ENCODE measurements around the gene ZNF337. TPM values are rescaled to one million over a fixed set of nuclear protein-coding genes. Genes with fewer than 3 reads are reported as not detected.

The ZNF337 gene
- total and polyA plus RNA-seq, 2 of the 13 experiments (the other 11 are each of a cell fraction or from before 2014, with no cell fraction given) = 17.0 to 19.6 TPM

DNA sequence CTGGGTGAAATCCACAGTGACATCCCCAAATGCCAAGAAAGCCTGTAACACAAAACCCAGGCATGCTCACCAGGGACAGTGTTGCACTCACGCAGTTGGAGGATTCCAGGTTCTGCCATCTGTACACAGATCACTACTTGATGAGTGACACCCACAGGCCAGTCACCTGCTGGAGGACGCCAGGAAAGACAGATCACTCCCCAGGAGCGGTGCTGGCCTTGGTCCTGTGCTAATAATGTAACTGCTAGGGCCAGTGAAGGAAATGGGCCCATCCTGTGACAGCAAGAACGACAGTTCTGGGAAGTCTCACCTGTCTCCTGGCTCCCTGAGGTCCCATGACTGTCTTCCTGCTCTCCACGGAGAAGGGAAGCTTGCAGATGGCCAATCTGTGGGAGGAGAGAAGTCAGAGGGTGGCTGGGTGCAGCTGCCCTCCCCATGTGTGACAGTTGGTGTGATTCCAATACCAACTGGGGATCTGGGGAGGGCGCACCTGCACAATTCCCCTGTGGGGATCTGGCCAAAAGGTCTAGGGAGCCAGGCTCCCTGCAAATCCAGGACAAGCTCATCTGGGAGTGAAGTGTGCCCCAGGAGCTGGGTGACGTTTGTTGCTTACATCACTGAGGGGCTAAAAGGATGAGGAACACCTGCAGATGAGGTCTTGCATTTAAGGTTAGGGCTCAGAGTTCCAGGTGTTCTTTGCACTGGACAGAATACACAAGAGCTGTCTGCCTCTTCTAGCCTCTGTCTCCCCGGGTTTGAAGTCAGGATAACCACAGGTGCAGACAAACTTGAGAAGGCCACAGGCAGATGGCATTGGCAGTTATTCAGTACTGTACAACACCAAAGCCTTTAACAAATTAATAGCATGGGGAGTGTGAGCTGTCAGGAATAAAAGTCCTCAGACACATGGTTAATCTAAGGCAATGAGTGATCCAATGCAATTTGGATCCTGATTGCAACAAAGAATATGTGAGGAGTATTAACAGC is 10.3 kb downstream of the ZNF337 start:
- FAIRE-seq (no peak), ATAC-seq (peak; percentile 80), DNase-seq (ENCODE audit: low spot score) (no peak)
- H3K4me1 ChIP-seq (ENCODE audit: insufficient read depth, low read length) = no peaks in the 10 kb centered on the region
- no peak overlapping the region for H3K4me3 ChIP-seq (replicated peaks in 1 of 3; ENCODE audit: insufficient read depth in 1 of 3, low read depth in 2 of 3, low read length in 3 of 3)
- H3K9ac ChIP-seq (ENCODE audit: insufficient read depth, low read depth, low read length) = no peak overlapping the region
- POLR2A ChIA-PET = interaction anchor here (2.0 kb wide), 1 partner anchor 10 kb away, joined by 5 read pairs; the partner anchor contains the start of gene ZNF337
- in situ Hi-C loops (cut with HindIII; ENCODE audit: extremely low pct_ligation_motif_present, low pct_unique_long_range_greater_than_20kb) = no loop called here
- H3K4me2 ChIP-seq (ENCODE audit: low read depth, low read length) = no peak overlapping the region
- H3K79me2 ChIP-seq (ENCODE audit: insufficient read depth, low read length) = no peaks in the 10 kb centered on the region
- H3K36me3 ChIP-seq (replicated peaks in 1 of 2; ENCODE audit: control insufficient read depth in 1 of 2, insufficient read depth in 2 of 2, low read length in 2 of 2) = peaks cover 2 to 7% of the 10 kb centered on the region in 2 experiments; a peak in 2 of 5 replicates
- WGBS (ENCODE audit: low lambda C conversion rate) = 92% methylated on average over 8 of the region's 8 CpGs
- no peak overlapping the region for H3K27ac ChIP-seq (ENCODE audit: extremely low read length, insufficient read depth, low read length)
- H3K27me3 ChIP-seq (ENCODE audit: control insufficient read depth in 1 of 2, insufficient read depth in 2 of 2, low read length in 2 of 2) = no peaks in the 10 kb centered on the region
- no peak overlapping the region for H2AFZ ChIP-seq (ENCODE audit: low read length)
- H3K9me3 ChIP-seq (ENCODE audit: low read length) = no peaks in the 10 kb centered on the region
- CTCF ChIA-PET (ENCODE audit: low intra/inter-chr PET ratio, low total read pairs) = no interaction called here
- intact Hi-C loops (cut with micrococcal nuclease; ENCODE audit: unreplicated experiment) = no loop called here
- no peaks in the 10 kb centered on the region for H4K20me1 ChIP-seq (ENCODE audit: insufficient read depth, low read length)
- no TSS peak for BruUV-seq (replicated peaks)
- 0 out of 2 replicates have a peak, but pooled peaks have one; percentile 16 for TF ChIP-seq KLF13 (CRISPR knock-in tag; IDR thresholded peaks at IDR 0.05)
- TF ChIP-seq AKAP8 (CRISPR knock-in tag; IDR thresholded peaks at IDR 0.05) = 0 out of 2 replicates have a peak, but pooled peaks have one; percentile 44
- TF ChIP-seq ZBTB39 (CRISPR knock-in tag; IDR thresholded peaks at IDR 0.05) = 0 out of 2 replicates have a peak, but pooled peaks have one; percentile 13
- 0 out of 2 replicates have a peak, but pooled peaks have one; percentile 31 for TF ChIP-seq ARID4A (CRISPR knock-in tag; IDR thresholded peaks at IDR 0.05; ENCODE audit: borderline replicate concordance)
- TF ChIP-seq, protein P1, sequence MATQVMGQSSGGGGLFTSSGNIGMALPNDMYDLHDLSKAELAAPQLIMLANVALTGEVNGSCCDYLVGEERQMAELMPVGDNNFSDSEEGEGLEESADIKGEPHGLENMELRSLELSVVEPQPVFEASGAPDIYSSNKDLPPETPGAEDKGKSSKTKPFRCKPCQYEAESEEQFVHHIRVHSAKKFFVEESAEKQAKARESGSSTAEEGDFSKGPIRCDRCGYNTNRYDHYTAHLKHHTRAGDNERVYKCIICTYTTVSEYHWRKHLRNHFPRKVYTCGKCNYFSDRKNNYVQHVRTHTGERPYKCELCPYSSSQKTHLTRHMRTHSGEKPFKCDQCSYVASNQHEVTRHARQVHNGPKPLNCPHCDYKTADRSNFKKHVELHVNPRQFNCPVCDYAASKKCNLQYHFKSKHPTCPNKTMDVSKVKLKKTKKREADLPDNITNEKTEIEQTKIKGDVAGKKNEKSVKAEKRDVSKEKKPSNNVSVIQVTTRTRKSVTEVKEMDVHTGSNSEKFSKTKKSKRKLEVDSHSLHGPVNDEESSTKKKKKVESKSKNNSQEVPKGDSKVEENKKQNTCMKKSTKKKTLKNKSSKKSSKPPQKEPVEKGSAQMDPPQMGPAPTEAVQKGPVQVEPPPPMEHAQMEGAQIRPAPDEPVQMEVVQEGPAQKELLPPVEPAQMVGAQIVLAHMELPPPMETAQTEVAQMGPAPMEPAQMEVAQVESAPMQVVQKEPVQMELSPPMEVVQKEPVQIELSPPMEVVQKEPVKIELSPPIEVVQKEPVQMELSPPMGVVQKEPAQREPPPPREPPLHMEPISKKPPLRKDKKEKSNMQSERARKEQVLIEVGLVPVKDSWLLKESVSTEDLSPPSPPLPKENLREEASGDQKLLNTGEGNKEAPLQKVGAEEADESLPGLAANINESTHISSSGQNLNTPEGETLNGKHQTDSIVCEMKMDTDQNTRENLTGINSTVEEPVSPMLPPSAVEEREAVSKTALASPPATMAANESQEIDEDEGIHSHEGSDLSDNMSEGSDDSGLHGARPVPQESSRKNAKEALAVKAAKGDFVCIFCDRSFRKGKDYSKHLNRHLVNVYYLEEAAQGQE (IDR thresholded peaks at IDR 0.05; ENCODE audit: borderline replicate concordance in 1 of 2, low read depth in 1 of 2, low read length in 2 of 2) = 0 out of 4 replicates have a peak, but pooled peaks of 1 of the 2 experiments have one; percentile 29
- TF ChIP-seq ZNF629 (CRISPR knock-in tag; conservative IDR thresholded peaks at IDR 0.05) = peak; percentile 52
- peak; percentile 54; the same call in 1 of the 2 replicates for TF ChIP-seq ZSCAN21 (CRISPR knock-in tag; IDR thresholded peaks at IDR 0.05; ENCODE audit: borderline replicate concordance)
- TF ChIP-seq POLR2A (IDR thresholded peaks at IDR 0.05; ENCODE audit: insufficient read depth in 1 of 2, low read depth in 2 of 2, low read length in 2 of 2) = 0 out of 4 replicates have a peak, but pooled peaks of 1 of the 2 experiments have one; percentile 27
- 0 out of 2 replicates have a peak, but pooled peaks have one; percentile 22 for TF ChIP-seq CHCHD3 (CRISPR knock-in tag; IDR thresholded peaks at IDR 0.05)
